Umbilical cord (tissue), 2 donors: ENCODE data around the gene FBXL13. TPM values are rescaled to one million over a fixed set of nuclear protein-coding genes. Genes with fewer than 3 reads are reported as not detected.
A peak's percentile ranks its signal among the peaks of the same experiment; 100 is the strongest.
"Not testable (repeated sequence)": the region's sequence is repeated elsewhere in the genome, so short reads cannot be mapped to it uniquely, and the experiment has no call there.

Experiments used
- DNase-seq: peaks from one replicate; pipeline ENCODE4 v3.0.0-alpha.2; 2015; ENCODE audit warnings: low spot score
- total RNA-seq: library from RNA; depleted of rRNA; stranded (reverse); fragments of >200 nt; gene quantifications from one replicate; pipeline ENCODE4 v1.2.3, GENCODE V29; 2014; ENCODE audit warnings: low replicate concordance; ENCODE audit not compliant: insufficient read depth

Gene FBXL13
- total RNA-seq, 1 donor from 2014 or later: 5.3 TPM

- no peak for DNase-seq
These were observed 252.4 kb downstream of the FBXL13 start for GRCh38 chr7:102821994-102822747.

- DNase-seq: no peak
These were observed 255.4 kb downstream of the FBXL13 start for GRCh38 chr7:102819151-102819550.

GRCh38 chr7:102817616-102818573 is 256.7 kb downstream of the FBXL13 start:
- DNase-seq: no peak

- no peak for DNase-seq
These were observed 260.5 kb downstream of the FBXL13 start for GRCh38 chr7:102814025-102814471.

GRCh38 chr7:102813191-102814024 is 261.2 kb downstream of the FBXL13 start:
- DNase-seq: no peak

GRCh38 chr7:102811942-102812678 is 262.5 kb downstream of the FBXL13 start:
- peak; percentile 42 for DNase-seq

- DNase-seq: no peak
These were observed 263.7 kb downstream of the FBXL13 start for GRCh38 chr7:102810916-102811315.

- no peak for DNase-seq
These were observed 268.0 kb downstream of the FBXL13 start for GRCh38 chr7:102806613-102807012.

- not testable (repeated sequence) for DNase-seq
These were observed 278.5 kb downstream of the FBXL13 start for GRCh38 chr7:102795987-102796595.

- DNase-seq: not testable (repeated sequence)
These were observed 280.0 kb downstream of the FBXL13 start for GRCh38 chr7:102794567-102794966.

GRCh38 chr7:102791831-102792230 is 282.8 kb downstream of the FBXL13 start:
- DNase-seq: peak; percentile 27

- not testable (repeated sequence) for DNase-seq
These were observed 283.2 kb downstream of the FBXL13 start for GRCh38 chr7:102791367-102791766.

GRCh38 chr7:102790364-102791100 is 284.1 kb downstream of the FBXL13 start:
- DNase-seq: not testable (repeated sequence)

- DNase-seq: not testable (repeated sequence)
These were observed 285.8 kb downstream of the FBXL13 start for GRCh38 chr7:102788770-102789169.

- not testable (repeated sequence) for DNase-seq
These were observed 293.7 kb downstream of the FBXL13 start for GRCh38 chr7:102780926-102781325.

GRCh38 chr7:102778663-102779062 is 295.9 kb downstream of the FBXL13 start:
- DNase-seq: not testable (repeated sequence)

GRCh38 chr7:102776217-102776616 is 298.4 kb downstream of the FBXL13 start:
- DNase-seq: not testable (repeated sequence)

GRCh38 chr7:102770467-102770866 is 304.1 kb downstream of the FBXL13 start:
- not testable (repeated sequence) for DNase-seq

GRCh38 chr7:102769657-102770192 is 304.9 kb downstream of the FBXL13 start:
- DNase-seq: not testable (repeated sequence)
